T follicular helper cell (primary cell): Measurements from ENCODE around the gene KRT1.

Experiments
- DNase-seq: peaks from one replicate; pipeline ENCODE4 v3.0.0-alpha.2; 2020; ENCODE audit warnings: low read depth

KRT1 gene

GRCh38 chr12:52660934-52661499 lies 19.2 kb downstream of the KRT1 start:
- no peak for DNase-seq

GRCh38 chr12:52659951-52660350 lies 20.3 kb downstream of the KRT1 start:
- no peak for DNase-seq

DNA sequence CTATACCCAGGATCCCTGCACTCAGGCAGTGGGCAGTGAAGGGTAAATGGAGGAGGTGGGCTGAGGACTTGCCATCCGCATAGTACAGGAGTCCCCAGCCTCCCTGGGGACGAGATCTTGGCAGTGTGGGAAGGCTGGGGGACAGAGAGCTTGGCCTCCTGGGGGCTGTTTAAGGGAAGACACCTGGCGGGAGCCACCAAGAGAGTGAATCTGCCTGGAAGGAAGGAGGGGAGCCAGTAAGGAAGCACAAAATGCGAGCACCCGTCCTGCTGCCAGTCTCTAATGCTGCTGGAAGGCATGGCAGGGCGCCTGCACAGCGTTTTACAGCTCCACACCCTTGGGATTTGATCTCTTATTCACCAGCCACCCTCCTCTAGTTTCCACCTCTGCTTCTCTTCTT lies 20.8 kb downstream of the KRT1 start:
- DNase-seq = no peak

GRCh38 chr12:52658196-52658595 lies 22.0 kb downstream of the KRT1 start:
- DNase-seq = no peak

- no peak for DNase-seq
Observed at GRCh38 chr12:52657250-52657902, 22.8 kb downstream of the KRT1 start.

GRCh38 chr12:52656616-52657015 lies 23.6 kb downstream of the KRT1 start:
- no peak for DNase-seq

GRCh38 chr12:52655720-52656124 lies 24.5 kb downstream of the KRT1 start:
- DNase-seq = no peak

DNA sequence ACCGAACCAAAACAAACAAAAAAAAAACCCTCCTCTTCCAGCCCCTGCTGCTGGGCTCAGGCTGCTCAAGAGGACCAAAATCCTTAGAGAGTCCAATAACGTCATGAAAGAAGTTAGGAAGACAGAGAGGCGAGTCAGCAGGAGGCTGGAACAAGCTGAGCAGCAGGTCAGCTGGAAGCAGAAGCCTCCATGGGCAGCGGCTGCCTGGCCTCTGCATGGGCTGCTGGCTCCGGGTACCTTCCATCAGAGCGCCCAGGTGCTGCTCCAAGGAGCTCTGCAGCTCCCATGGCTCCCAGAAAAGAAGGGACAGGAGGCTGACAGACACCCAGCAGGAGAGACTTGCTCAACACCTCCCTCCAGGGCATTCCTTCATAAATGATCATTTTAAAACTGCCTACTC lies 25.0 kb downstream of the KRT1 start:
- DNase-seq = no peak

GRCh38 chr12:52651726-52652261 lies 28.4 kb downstream of the KRT1 start, which contains the start of gene KRT2:
Gene KRT2 (minus strand): TSS chr12:52652211. CDS start chr12:52652142, 69 bp downstream.
- DNase-seq = no peak

- no peak for DNase-seq
Observed at GRCh38 chr12:52650520-52651081, 29.6 kb downstream of the KRT1 start.

DNA sequence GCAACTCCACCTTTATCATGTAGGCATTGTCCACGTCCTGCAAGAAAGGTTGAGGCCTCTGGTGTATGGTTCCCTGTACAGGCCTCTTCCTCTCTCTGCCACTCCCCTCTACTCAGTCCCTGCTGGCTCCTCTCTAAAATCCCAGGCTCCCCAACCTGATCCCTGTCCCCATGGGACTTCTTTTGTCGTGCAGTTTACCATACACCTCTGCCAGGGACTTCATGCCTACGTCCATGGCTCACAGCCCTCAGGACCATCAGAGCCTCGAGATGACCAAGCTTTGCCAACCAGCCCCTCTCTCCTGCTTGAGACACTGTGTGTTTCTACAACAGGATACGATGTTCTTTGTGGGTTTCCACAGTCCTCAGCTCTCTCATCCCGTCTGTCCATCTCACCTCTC lies 31.1 kb downstream of the KRT1 start:
- no peak for DNase-seq

GRCh38 chr12:52648012-52648550 lies 32.1 kb downstream of the KRT1 start:
- no peak for DNase-seq

- no peak for DNase-seq
Observed at GRCh38 chr12:52647601-52648000, 32.6 kb downstream of the KRT1 start.

DNA sequence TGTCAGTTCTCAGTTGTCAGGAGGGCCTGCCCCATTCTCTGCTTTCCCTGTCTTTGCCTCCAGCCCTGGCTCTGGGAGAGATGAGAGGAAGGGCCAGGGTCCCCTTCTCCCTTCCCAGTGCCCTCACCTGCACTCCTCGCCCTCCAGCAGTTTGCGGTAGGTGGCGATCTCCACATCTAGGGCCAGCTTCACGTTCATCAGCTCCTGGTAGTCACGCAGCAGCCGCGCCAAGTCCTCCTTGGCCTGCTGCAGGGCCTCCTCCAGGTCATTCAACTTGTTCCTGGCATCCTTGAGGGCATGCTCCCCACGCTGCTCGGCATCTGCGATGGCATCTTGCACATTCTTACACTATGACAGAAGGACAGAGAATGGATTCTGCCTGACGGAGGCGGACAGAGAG lies 33.6 kb downstream of the KRT1 start:
- DNase-seq = no peak

- no peak for DNase-seq
Observed at GRCh38 chr12:52645982-52646381, 34.2 kb downstream of the KRT1 start.

GRCh38 chr12:52645120-52645761 lies 35.0 kb downstream of the KRT1 start:
- peak; percentile 30 for DNase-seq

GRCh38 chr12:52644078-52644415 lies 36.2 kb downstream of the KRT1 start:
- DNase-seq = no peak

DNA sequence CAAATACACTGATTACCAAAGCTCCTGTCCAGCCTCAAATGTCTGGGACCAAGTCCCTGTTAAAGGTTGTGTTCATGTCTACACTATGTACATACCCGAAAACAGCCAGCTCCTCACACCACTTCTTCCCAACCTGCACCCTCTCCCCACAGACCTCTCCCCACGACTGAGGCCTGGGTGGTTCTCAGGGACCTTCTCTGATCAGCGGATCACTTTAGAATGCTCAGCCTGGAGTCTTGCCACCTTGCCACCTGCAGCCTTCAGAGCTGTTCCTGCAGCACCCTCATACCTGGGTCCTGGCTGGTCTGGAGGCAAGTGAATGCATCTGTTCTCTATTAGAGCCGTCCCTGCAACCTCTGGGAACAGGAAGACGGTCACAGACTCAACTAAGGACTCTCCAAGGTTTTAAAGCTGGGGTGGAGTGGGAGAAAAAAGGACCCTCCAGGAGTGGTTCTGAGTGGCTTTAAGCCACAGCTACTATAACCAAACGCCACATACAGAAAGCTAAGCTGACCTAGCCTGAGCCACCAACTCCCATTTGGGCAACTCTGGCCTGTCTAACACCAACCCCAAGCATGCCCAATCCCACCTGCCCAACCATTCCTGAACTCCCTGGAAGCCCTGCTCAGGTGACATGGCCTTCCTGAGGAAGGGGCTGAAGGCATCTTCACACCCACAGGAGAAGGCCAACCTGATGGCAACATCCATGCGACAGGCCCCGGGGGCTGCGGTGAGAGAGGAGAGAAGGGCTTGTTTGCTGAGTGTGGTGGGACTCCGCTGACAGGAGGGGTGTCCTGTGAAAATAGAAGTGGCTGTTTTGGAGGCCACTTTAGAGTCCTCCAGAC lies 36.8 kb downstream of the KRT1 start:
- DNase-seq = no peak

- no peak for DNase-seq
Observed at GRCh38 chr12:52641468-52641867, 38.7 kb downstream of the KRT1 start.

GRCh38 chr12:52637299-52637698 lies 42.9 kb downstream of the KRT1 start:
- DNase-seq = no peak

DNA sequence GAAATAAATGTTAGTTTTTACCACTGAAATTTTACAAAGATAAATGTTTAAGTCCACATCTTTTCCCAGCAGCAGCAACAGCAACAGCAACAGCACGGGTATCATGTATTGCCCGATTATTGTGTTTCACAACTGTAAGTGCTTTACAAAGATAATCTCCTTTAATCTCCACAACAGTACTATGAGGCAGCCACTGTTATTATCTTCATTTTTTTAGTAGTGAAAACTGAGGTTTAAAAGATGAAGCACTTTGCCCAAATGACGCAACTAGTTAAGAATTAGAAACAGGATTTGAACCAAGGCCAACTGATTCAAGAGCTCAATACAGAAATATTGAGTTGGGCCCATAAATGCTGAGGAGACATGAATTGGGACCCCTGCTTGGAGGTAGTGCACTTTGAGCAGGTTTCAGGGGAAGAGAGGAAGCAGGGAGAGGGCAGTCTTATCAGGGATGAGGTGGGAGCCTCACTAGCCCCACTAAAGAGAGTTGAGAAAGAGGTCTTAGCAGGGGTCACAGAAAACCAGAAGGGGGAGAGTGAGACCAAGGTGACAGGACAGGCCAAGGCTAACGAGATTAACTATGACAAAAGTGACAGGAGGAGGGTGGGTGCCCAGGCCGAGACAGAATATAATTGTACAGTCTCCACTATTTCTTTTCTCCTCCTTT lies 43.5 kb downstream of the KRT1 start:
- no peak for DNase-seq
